Stomach (tissue), 9 donors: ENCODE measurements around the gene UBAC2. TPM values are rescaled to one million over a fixed set of nuclear protein-coding genes. Genes with fewer than 3 reads are reported as not detected.
"Not testable (repeated sequence)": the region's sequence is repeated elsewhere in the genome, so short reads cannot be mapped to it uniquely, and the experiment has no call there.

ENCODE experiments used
- DNase-seq, 2 donors: peaks; one replicate each; pipeline versions ENCODE4 v3.0.0 to v3.0.0-alpha.2; 2013 to 2019
- H3K27ac ChIP-seq, 5 donors: fragments of 200-600 bp in 4 of 5; sonication (generic) in 4 of 5; one replicate each; pipeline ENCODE4 v1.5.1; 2013 to 2019; ENCODE audit warnings: mild to moderate bottlenecking in 1 of 5, moderate library complexity in 1 of 5
- H3K27me3 ChIP-seq, 3 donors: fragments of 200-600 bp; sonication (generic); one replicate each; pipeline ENCODE4 v1.5.1; 2017 to 2019; ENCODE audit warnings: mixed run types in 1 of 3
- H3K36me3 ChIP-seq, 4 donors: fragments of 200-600 bp; sonication (generic); 1 replicate in 3 of 4; 2 replicates in 1 of 4; pipeline ENCODE4 v1.5.1; 2016 to 2019
- H3K4me1 ChIP-seq, 4 donors: fragments of 200-600 bp; sonication (generic); one replicate each; pipeline ENCODE4 v1.5.1; 2016 to 2019
- H3K4me3 ChIP-seq, 4 donors: fragments of 200-600 bp; sonication (generic) in 3 of 4; one replicate each; pipeline ENCODE4 v1.5.1; 2016 to 2019; ENCODE audit warnings: mild to moderate bottlenecking in 1 of 4
- H3K9me3 ChIP-seq, 4 donors: fragments of 200-600 bp; sonication (generic); one replicate each; pipeline ENCODE4 v1.5.1; 2016 to 2019
- EP300 ChIP-seq: sonication (generic); formaldehyde crosslinking; IDR thresholded peaks from one replicate; pipeline ENCODE4 v1.6.1; 2017; ENCODE audit warnings: antibody characterized with exemption
- POLR2A ChIP-seq, 4 donors: fragments of 450-650 bp; IDR thresholded peaks; one replicate each; pipeline ENCODE4 v1.6.1; 2016; ENCODE audit warnings: antibody characterized with exemption in 4 of 4, control low read depth in 2 of 4, mild to moderate bottlenecking in 1 of 4, moderate library complexity in 1 of 4
- POLR2AphosphoS5 ChIP-seq, 3 donors: sonication (generic); formaldehyde crosslinking; IDR thresholded peaks; one replicate each; pipeline ENCODE4 v1.6.1; 2016; ENCODE audit warnings: antibody characterized with exemption in 3 of 3
- WGBS, 5 donors: extraction: QIAGEN DNeasy Blood & Tissue Kit in 3 of 5; methylation state at CpG; one replicate each; pipeline versions ENCODE4 v1.1.5 to v1.1.7; 2013 to 2018; 5-methylcytosine and 5-hydroxymethylcytosine counted together
- intact Hi-C: fragments of 100-400 bp; cut with DNase I; formaldehyde crosslinking; loops from one replicate; pipeline ENCODE4 v1.15.1; 2023; ENCODE audit warnings: low total_unique reads
- polyA plus RNA-seq, 3 donors: library from polyadenylated mRNA; stranded (reverse); fragments of 200-250 nt; gene quantifications; one replicate each; pipeline ENCODE4 v1.2.3, GENCODE V29; 2013
- total RNA-seq, 5 donors: library from RNA; depleted of rRNA; stranded (reverse); fragments of >200 nt; gene quantifications; one replicate each; pipeline versions ENCODE4 v1.1.0 to v1.2.3, GENCODE V29; 2014 to 2016
- TF ChIP-seq, protein P1 (sequence below), 7 experiments: fragments of 450-650 bp in 4 of 7; fragments of 200-600 bp in 3 of 7; sonication (generic) in 3 of 7; IDR thresholded peaks; one replicate each; pipeline ENCODE4 v1.5.1; 2016 to 2019; ENCODE audit warnings: antibody characterized with exemption in 7 of 7, control low read depth in 2 of 7, mild to moderate bottlenecking in 1 of 7
- donor health status: healthy with polysubstance abuse.
- donor health status: Bipolar disorder and iron deficiency.
- donor health status: healthy.

UBAC2 gene
- total and polyA plus RNA-seq, 8 donors = 18.1 to 68.8 (median 40.1) TPM

DNA sequence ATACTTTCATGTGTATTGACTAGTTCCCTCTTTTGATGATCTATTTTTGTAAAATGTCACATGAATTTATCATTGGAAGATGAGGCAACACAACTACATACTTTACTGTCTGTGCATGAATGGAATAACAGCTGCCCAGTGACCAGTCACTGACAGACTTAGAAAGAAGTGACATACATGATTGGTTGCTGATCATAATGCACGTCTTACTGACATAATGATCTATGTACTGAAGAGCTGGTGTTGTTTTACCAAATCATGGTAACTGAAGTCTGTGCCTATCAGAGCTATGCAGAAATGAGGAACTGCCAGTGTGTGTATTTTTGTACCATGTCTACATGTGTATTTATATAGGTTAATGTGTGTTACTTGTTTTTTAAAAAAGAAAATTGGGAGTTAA, 31.1 kb downstream of the UBAC2 start:
- intact Hi-C loops = no loop called here
- no peak for TF ChIP-seq POLR2AphosphoS5 (IDR thresholded peaks at IDR 0.05)
- TF ChIP-seq POLR2A (IDR thresholded peaks at IDR 0.05) = no peak
- TF ChIP-seq EP300 = no peak
- TF ChIP-seq, protein P1, sequence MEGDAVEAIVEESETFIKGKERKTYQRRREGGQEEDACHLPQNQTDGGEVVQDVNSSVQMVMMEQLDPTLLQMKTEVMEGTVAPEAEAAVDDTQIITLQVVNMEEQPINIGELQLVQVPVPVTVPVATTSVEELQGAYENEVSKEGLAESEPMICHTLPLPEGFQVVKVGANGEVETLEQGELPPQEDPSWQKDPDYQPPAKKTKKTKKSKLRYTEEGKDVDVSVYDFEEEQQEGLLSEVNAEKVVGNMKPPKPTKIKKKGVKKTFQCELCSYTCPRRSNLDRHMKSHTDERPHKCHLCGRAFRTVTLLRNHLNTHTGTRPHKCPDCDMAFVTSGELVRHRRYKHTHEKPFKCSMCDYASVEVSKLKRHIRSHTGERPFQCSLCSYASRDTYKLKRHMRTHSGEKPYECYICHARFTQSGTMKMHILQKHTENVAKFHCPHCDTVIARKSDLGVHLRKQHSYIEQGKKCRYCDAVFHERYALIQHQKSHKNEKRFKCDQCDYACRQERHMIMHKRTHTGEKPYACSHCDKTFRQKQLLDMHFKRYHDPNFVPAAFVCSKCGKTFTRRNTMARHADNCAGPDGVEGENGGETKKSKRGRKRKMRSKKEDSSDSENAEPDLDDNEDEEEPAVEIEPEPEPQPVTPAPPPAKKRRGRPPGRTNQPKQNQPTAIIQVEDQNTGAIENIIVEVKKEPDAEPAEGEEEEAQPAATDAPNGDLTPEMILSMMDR (IDR thresholded peaks at IDR 0.05) = no peak
- Histone ChIP-seq H3K27ac (peak overlapping the region in 1 of 5 donors; percentile 56), H3K4me1 (peaks cover 13 to 54% (median 20%) of the 10 kb centered on the region in 4 donors), H3K36me3 (peaks cover 0 to 7% (median 0%) of the 10 kb centered on the region in 4 donors), H3K9me3 (no peaks in the 10 kb centered on the region), H3K4me3 (no peak overlapping the region), H3K27me3 (no peaks in the 10 kb centered on the region)
- WGBS, 5 donors = 59 to 70% (median 61%) methylated on average over 1 of the region's 1 CpG
- no peak for DNase-seq

DNA sequence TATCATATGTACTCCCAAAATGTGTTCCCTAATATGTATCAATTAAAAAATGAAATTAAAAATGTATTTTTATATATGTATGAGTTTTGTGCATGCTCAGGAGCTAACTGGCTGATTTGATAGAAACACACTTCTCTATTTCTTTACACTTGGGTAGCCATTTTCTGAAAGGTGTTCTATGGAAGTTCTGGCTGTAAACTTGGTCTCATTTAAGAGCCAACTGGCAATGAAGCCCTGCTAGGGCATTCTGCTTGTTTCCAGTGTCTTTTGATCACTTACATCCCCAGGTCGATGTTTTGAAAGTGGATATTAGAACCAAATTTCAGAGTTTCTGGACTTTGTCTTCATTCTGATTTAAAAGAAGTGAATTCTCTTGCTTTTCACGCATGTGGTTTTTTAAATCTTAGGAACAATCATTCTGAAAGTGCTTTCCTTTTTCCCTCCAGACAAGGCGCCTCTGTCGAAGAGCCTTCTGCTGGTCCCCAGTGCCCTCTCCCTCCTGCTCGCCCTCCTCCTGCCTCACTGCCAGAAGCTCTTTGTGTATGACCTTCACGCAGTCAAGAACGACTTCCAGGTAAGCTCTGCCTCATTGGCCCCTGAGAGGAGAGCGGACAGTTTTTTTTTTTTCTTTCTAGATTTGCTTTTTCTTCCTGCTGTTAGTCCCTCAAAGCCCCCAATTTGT, 37.5 kb downstream of the UBAC2 start:
- Histone ChIP-seq H3K4me3 (no peak overlapping the region), H3K9me3 (no peaks in the 10 kb centered on the region), H3K4me1 (peaks cover 0 to 6% (median 0%) of the 10 kb centered on the region in 4 donors), H3K27ac (peak overlapping the region in 2 of 5 donors; percentile 41 to 55), H3K27me3 (no peaks in the 10 kb centered on the region), H3K36me3 (peaks cover 5 to 33% (median 23%) of the 10 kb centered on the region in 4 donors)
- DNase-seq = no peak
- WGBS, 5 donors = 62 to 80% (median 71%) methylated on average over 8 of the region's 8 CpGs
- TF ChIP-seq POLR2AphosphoS5 (IDR thresholded peaks at IDR 0.05) (no peak), EP300 (no peak), POLR2A (IDR thresholded peaks at IDR 0.05) (no peak)
- TF ChIP-seq, protein P1 (IDR thresholded peaks at IDR 0.05) = no peak
- intact Hi-C loops = no loop called here

DNA sequence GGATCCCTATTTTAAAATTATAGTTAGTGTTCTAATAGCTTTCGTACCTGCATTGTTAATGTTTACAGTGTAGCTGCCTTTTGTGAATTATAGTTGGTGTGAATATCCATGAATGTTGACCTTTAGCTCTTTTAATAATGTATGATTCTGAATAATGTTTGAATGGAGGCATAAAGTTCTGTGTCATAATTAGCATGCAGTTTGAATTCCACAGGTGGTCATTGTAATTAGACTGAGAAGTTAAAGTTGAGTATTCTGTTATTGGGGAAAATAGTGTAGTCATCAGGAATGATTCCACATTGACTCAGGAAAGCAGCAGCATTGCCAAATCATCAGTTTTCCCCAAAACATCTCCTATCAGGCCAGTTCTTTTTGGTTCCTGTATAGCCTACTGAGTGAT, 45.4 kb downstream of the UBAC2 start:
- intact Hi-C loops = no loop called here
- Histone ChIP-seq H3K4me1 (no peaks in the 10 kb centered on the region), H3K36me3 (peaks cover 0 to 38% (median 35%) of the 10 kb centered on the region in 4 donors), H3K9me3 (no peaks in the 10 kb centered on the region), H3K27me3 (no peaks in the 10 kb centered on the region), H3K27ac (no peak overlapping the region), H3K4me3 (no peak overlapping the region)
- no peak for DNase-seq
- 86 to 99% (median 96%) methylated on average over 1 of the region's 1 CpG for WGBS, 5 donors
- TF ChIP-seq, protein P1 (IDR thresholded peaks at IDR 0.05) = no peak
- TF ChIP-seq EP300 = no peak

DNA sequence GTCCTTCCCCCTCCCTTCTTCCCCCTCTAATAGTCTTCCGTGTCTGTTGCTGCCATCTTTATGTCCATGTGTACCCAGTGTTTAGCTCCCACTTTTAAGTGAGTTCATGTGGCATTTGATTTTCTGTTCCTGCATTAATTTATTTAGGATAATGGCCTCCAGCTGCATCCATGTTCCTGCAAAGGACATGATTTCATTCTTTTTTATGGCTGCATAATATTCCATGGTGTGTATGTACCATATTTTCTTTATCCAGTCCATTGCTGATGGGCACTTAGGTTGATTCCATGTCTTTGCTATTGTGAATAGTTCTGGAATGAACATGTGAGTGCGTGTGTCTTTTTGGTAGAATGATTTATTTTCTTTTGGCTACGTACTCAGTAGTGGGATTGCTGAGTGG, 48.5 kb downstream of the UBAC2 start:
- H3K9me3 ChIP-seq, DNase-seq, H3K27me3 ChIP-seq, H3K27ac ChIP-seq, H3K4me3 ChIP-seq, H3K4me1 ChIP-seq, intact Hi-C loops: not testable (repeated sequence)
- WGBS, 5 donors = 92 to 100% (median 98%) methylated on average over 3 of the region's 3 CpGs
- peaks cover 0 to 36% (median 34%) of the 10 kb centered on the region in 4 donors for H3K36me3 ChIP-seq

DNA sequence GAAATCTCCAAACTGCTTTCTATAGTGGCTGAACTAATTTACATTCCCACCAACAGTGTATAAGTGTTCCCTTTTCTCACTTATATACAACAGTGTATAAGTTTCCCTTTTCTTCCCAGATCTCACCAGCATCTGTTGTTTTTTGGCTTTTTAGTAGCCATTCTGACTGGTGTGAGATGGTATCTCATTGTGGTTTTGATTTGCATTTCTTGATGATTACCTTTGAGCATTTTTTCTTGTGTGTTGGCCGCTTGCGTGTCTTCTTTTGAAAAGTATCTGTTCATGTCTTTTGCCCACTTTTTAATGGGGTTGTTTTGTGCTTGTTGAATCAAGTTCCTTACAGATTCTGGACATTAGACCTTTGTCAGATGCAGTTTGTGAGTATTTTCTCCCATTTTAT, 49.0 kb downstream of the UBAC2 start:
- DNase-seq, H3K4me1 ChIP-seq, H3K9me3 ChIP-seq, H3K4me3 ChIP-seq, intact Hi-C loops, H3K27me3 ChIP-seq, H3K27ac ChIP-seq: not testable (repeated sequence)
- 89 to 100% (median 98%) methylated on average over 2 of the region's 2 CpGs for WGBS, 5 donors
- H3K36me3 ChIP-seq = peaks cover 0 to 36% (median 34%) of the 10 kb centered on the region in 4 donors
